ENCODE results near the gene SIAH2. TPM values are rescaled to one million over a fixed set of nuclear protein-coding genes. Genes with fewer than 3 reads are reported as not detected.

Gene SIAH2
- total and polyA plus RNA-seq, 2 experiments from 2014 or later: 6.3 to 28.8 TPM

- Histone ChIP-seq H2AFZ (no peak overlapping the region), H3K27me3 (ENCODE audit: insufficient read depth) (no peaks in the 10 kb centered on the region), H3K4me1 (ENCODE audit: insufficient read depth) (peaks cover 22% of the 10 kb centered on the region), H3K4me2 (no peak overlapping the region), H3K36me3 (ENCODE audit: insufficient read depth) (no peaks in the 10 kb centered on the region), H3F3A (replicated peaks; ENCODE audit: low read depth) (no peaks in the 10 kb centered on the region), H3K9me2 (ENCODE audit: insufficient read depth) (no peaks in the 10 kb centered on the region), H4K20me1 (replicated peaks; ENCODE audit: insufficient read depth) (no peaks in the 10 kb centered on the region), H3K27ac (ENCODE audit: low read depth) (no peak overlapping the region), H3K79me2 (replicated peaks; ENCODE audit: insufficient read depth) (no peaks in the 10 kb centered on the region), H3K4me3 (no peak overlapping the region)
- Mint-ChIP-seq H3K27ac (no peak overlapping the region), H3K27me3 (ENCODE audit: insufficient read depth, low read depth, poor library complexity) (peaks cover 5% of the 10 kb centered on the region), H3K4me1 (peaks cover 15% of the 10 kb centered on the region), H3K36me3 (ENCODE audit: low read depth) (no peaks in the 10 kb centered on the region), H3K9me3 (no peaks in the 10 kb centered on the region), H3K4me3 (no peak overlapping the region)
- ATAC-seq (no peak), DNase-seq (ENCODE audit: low spot score) (no peak)
- TF ChIP-seq ZNF462 (CRISPR knock-in tag; IDR thresholded peaks at IDR 0.05): no peak
- TF ChIP-seq ZNF114 (CRISPR knock-in tag; IDR thresholded peaks at IDR 0.05): no peak
- no peak for TF ChIP-seq CREB1 (CRISPR knock-in tag; IDR thresholded peaks at IDR 0.05; ENCODE audit: low read depth)
- no peak for TF ChIP-seq CTCF (conservative IDR thresholded peaks at IDR 0.05; ENCODE audit: low read depth in 2 of 2)
- no peak for TF ChIP-seq EZH2phosphoT487 (IDR thresholded peaks at IDR 0.05; ENCODE audit: unreplicated experiment)
- TF ChIP-seq EZH2 (IDR thresholded peaks at IDR 0.05; ENCODE audit: low read depth, unreplicated experiment): no peak
- TF ChIP-seq, protein P1, sequence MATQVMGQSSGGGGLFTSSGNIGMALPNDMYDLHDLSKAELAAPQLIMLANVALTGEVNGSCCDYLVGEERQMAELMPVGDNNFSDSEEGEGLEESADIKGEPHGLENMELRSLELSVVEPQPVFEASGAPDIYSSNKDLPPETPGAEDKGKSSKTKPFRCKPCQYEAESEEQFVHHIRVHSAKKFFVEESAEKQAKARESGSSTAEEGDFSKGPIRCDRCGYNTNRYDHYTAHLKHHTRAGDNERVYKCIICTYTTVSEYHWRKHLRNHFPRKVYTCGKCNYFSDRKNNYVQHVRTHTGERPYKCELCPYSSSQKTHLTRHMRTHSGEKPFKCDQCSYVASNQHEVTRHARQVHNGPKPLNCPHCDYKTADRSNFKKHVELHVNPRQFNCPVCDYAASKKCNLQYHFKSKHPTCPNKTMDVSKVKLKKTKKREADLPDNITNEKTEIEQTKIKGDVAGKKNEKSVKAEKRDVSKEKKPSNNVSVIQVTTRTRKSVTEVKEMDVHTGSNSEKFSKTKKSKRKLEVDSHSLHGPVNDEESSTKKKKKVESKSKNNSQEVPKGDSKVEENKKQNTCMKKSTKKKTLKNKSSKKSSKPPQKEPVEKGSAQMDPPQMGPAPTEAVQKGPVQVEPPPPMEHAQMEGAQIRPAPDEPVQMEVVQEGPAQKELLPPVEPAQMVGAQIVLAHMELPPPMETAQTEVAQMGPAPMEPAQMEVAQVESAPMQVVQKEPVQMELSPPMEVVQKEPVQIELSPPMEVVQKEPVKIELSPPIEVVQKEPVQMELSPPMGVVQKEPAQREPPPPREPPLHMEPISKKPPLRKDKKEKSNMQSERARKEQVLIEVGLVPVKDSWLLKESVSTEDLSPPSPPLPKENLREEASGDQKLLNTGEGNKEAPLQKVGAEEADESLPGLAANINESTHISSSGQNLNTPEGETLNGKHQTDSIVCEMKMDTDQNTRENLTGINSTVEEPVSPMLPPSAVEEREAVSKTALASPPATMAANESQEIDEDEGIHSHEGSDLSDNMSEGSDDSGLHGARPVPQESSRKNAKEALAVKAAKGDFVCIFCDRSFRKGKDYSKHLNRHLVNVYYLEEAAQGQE (IDR thresholded peaks at IDR 0.05; ENCODE audit: unreplicated experiment): no peak
- TF ChIP-seq NANOG (IDR thresholded peaks at IDR 0.05; ENCODE audit: borderline replicate concordance): no peak
- no peak for TF ChIP-seq JUNB (IDR thresholded peaks at IDR 0.05; ENCODE audit: unreplicated experiment)
- no peak for TF ChIP-seq ZNF331 (CRISPR knock-in tag; IDR thresholded peaks at IDR 0.05; ENCODE audit: low read depth)
- TF ChIP-seq, protein P2, sequence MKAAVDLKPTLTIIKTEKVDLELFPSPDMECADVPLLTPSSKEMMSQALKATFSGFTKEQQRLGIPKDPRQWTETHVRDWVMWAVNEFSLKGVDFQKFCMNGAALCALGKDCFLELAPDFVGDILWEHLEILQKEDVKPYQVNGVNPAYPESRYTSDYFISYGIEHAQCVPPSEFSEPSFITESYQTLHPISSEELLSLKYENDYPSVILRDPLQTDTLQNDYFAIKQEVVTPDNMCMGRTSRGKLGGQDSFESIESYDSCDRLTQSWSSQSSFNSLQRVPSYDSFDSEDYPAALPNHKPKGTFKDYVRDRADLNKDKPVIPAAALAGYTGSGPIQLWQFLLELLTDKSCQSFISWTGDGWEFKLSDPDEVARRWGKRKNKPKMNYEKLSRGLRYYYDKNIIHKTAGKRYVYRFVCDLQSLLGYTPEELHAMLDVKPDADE (IDR thresholded peaks at IDR 0.05): no peak
- no peak for TF ChIP-seq POLR2AphosphoS5 (IDR thresholded peaks at IDR 0.05; ENCODE audit: low read depth)
- TF ChIP-seq STAT1 (IDR thresholded peaks at IDR 0.05; ENCODE audit: unreplicated experiment): no peak
Observed at GRCh38 chr3:150797155-150797554, 34.2 kb upstream of the SIAH2 start.
